Measurements from ENCODE around the gene KRTAP22-2. TPM values are rescaled to one million over a fixed set of nuclear protein-coding genes. Genes with fewer than 3 reads are reported as not detected.

Gene KRTAP22-2
- total RNA-seq, 1 experiment from 2014 or later = not detected

GRCh38 chr21:30552782-30553181, 37.4 kb downstream of the KRTAP22-2 start:
- H3K9me3 Mint-ChIP-seq (ENCODE audit: unreplicated experiment) = peaks cover 8% of the 10 kb centered on the region
- Histone ChIP-seq H3K9me3 (no peaks in the 10 kb centered on the region), H3K27me3 (replicated peaks; ENCODE audit: control insufficient read depth, insufficient read depth, low read length) (no peaks in the 10 kb centered on the region), H3K36me3 (ENCODE audit: control insufficient read depth, insufficient read depth, low read length) (no peaks in the 10 kb centered on the region), H3K4me3 (ENCODE audit: low read depth, low read length) (no peak overlapping the region), H3K4me1 (no peaks in the 10 kb centered on the region)
- no peaks in the 10 kb centered on the region for H3K36me3 Mint-ChIP-seq (ENCODE audit: insufficient read depth, unreplicated experiment)
- H3K4me1 Mint-ChIP-seq (ENCODE audit: low read depth, unreplicated experiment) = no peaks in the 10 kb centered on the region
- CTCF ChIA-PET = no interaction called here
- peaks cover 6% of the 10 kb centered on the region for H3K27me3 Mint-ChIP-seq (ENCODE audit: insufficient read depth, unreplicated experiment)
- POLR2A ChIA-PET = no interaction called here
- intact Hi-C loops (cut with micrococcal nuclease; ENCODE audit: unreplicated experiment) = no loop called here
- BruUV-seq (replicated peaks) = no TSS peak
- H3K4me3 Mint-ChIP-seq (ENCODE audit: unreplicated experiment) = no peak overlapping the region
- no peak for DNase-seq
- no peak overlapping the region for H3K27ac Mint-ChIP-seq (ENCODE audit: unreplicated experiment)
- no peak for TF ChIP-seq CTCF (IDR thresholded peaks at IDR 0.05; ENCODE audit: insufficient read depth in 1 of 2, low read depth in 1 of 2, low read length in 1 of 2, severe bottlenecking in 1 of 2, unreplicated experiment in 1 of 2)

- no peaks in the 10 kb centered on the region for H3K36me3 ChIP-seq (ENCODE audit: control insufficient read depth, insufficient read depth, low read length)
- H3K36me3 Mint-ChIP-seq (ENCODE audit: insufficient read depth, unreplicated experiment) = no peaks in the 10 kb centered on the region
- no peak for DNase-seq
- H3K4me1 ChIP-seq = no peaks in the 10 kb centered on the region
- intact Hi-C loops (cut with micrococcal nuclease; ENCODE audit: unreplicated experiment) = no loop called here
- peaks cover 7% of the 10 kb centered on the region for H3K27me3 Mint-ChIP-seq (ENCODE audit: insufficient read depth, unreplicated experiment)
- no peaks in the 10 kb centered on the region for H3K9me3 Mint-ChIP-seq (ENCODE audit: unreplicated experiment)
- ChIA-PET POLR2A (no interaction called here), CTCF (no interaction called here)
- no peak for TF ChIP-seq CTCF (IDR thresholded peaks at IDR 0.05; ENCODE audit: insufficient read depth in 1 of 2, low read depth in 1 of 2, low read length in 1 of 2, severe bottlenecking in 1 of 2, unreplicated experiment in 1 of 2)
- H3K4me1 Mint-ChIP-seq (ENCODE audit: low read depth, unreplicated experiment) = no peaks in the 10 kb centered on the region
- no peaks in the 10 kb centered on the region for H3K9me3 ChIP-seq
- no peak within 1 kb of the TSS for H3K27ac Mint-ChIP-seq (ENCODE audit: unreplicated experiment)
- H3K4me3 ChIP-seq (ENCODE audit: low read depth, low read length) = no peak within 1 kb of the TSS
- BruUV-seq (replicated peaks) = no TSS peak
- H3K4me3 Mint-ChIP-seq (ENCODE audit: unreplicated experiment) = no peak within 1 kb of the TSS
- no peaks in the 10 kb centered on the region for H3K27me3 ChIP-seq (replicated peaks; ENCODE audit: control insufficient read depth, insufficient read depth, low read length)
Observed at GRCh38 chr21:30541764-30542163, 48.4 kb downstream of the KRTAP22-2 start, which contains the start of gene KRTAP19-6. Gene KRTAP19-6 (minus strand): TSS chr21:30541864. CDS start chr21:30541833, 31 bp downstream.

Other genes with a start within 250 kb of the KRTAP22-2 start
- not detected in 2 replicates for gene KRTAP23-1, start 241.8 kb downstream of the KRTAP22-2 start, total RNA-seq (2022)
- not detected in 2 replicates for gene KRTAP13-2, start 218.1 kb downstream of the KRTAP22-2 start, total RNA-seq (2022)
- gene KRTAP13-1, start 194.4 kb downstream of the KRTAP22-2 start, total RNA-seq (2022) = not detected in 2 replicates
- not detected in 2 replicates for gene KRTAP13-3, start 164.5 kb downstream of the KRTAP22-2 start, total RNA-seq (2022)
- gene KRTAP13-4, start 160.2 kb downstream of the KRTAP22-2 start, total RNA-seq (2022) = not detected in 2 replicates
- not detected in 2 replicates for gene KRTAP15-1, start 150.1 kb downstream of the KRTAP22-2 start, total RNA-seq (2022)
- gene KRTAP19-1, start 110.0 kb downstream of the KRTAP22-2 start, total RNA-seq (2022) = not detected in 2 replicates
- not detected in 2 replicates for gene KRTAP19-2, start 103.0 kb downstream of the KRTAP22-2 start, total RNA-seq (2022)
- gene KRTAP19-3, start 98.4 kb downstream of the KRTAP22-2 start, total RNA-seq (2022) = not detected in 2 replicates
- gene KRTAP19-4, start 93.2 kb downstream of the KRTAP22-2 start, total RNA-seq (2022) = not detected in 2 replicates
- gene KRTAP19-5, start 88.3 kb downstream of the KRTAP22-2 start, total RNA-seq (2022) = not detected in 2 replicates
- not detected in 2 replicates for gene KRTAP19-6, start 48.5 kb downstream of the KRTAP22-2 start, total RNA-seq (2022)
- not detected in 2 replicates for gene KRTAP19-7, start 29.1 kb downstream of the KRTAP22-2 start, total RNA-seq (2022)
- gene KRTAP6-3, start 2.0 kb upstream of the KRTAP22-2 start, total RNA-seq (2022) = not detected in 2 replicates
- not detected in 2 replicates for gene KRTAP6-2, start 8.5 kb upstream of the KRTAP22-2 start, total RNA-seq (2022)
- not detected in 2 replicates for gene KRTAP22-1, start 10.7 kb upstream of the KRTAP22-2 start, total RNA-seq (2022)
- not detected in 2 replicates for gene KRTAP6-1, start 23.5 kb upstream of the KRTAP22-2 start, total RNA-seq (2022)
- gene KRTAP20-1, start 26.0 kb upstream of the KRTAP22-2 start, total RNA-seq (2022) = not detected in 2 replicates
- gene KRTAP20-4, start 30.2 kb upstream of the KRTAP22-2 start, total RNA-seq (2022) = not detected in 2 replicates
- gene KRTAP20-2, start 44.8 kb upstream of the KRTAP22-2 start, total RNA-seq (2022) = not detected in 2 replicates
- not detected in 2 replicates for gene KRTAP20-3, start 52.5 kb upstream of the KRTAP22-2 start, total RNA-seq (2022)
- gene KRTAP21-3, start 128.4 kb upstream of the KRTAP22-2 start, total RNA-seq (2022) = not detected in 2 replicates
- gene KRTAP21-2, start 156.9 kb upstream of the KRTAP22-2 start, total RNA-seq (2022) = not detected in 2 replicates
- gene KRTAP21-1, start 165.0 kb upstream of the KRTAP22-2 start, total RNA-seq (2022) = not detected in 2 replicates
- gene KRTAP8-1, start 222.9 kb upstream of the KRTAP22-2 start, total RNA-seq (2022) = not detected in 2 replicates
- not detected in 2 replicates for gene KRTAP7-1, start 239.4 kb upstream of the KRTAP22-2 start, total RNA-seq (2022)